Activated CD4-positive, CD25-positive, alpha-beta regulatory T cell treated with anti-CD3 and anti-CD28 coated beads, Interleukin-2, amount 50 U/mL, for 72 hours (primary cell): ENCODE measurements around the gene IFT43.
"Not testable (repeated sequence)": the region's sequence is repeated elsewhere in the genome, so short reads cannot be mapped to it uniquely, and the experiment has no call there.

ENCODE experiments used
- DNase-seq: peaks from one replicate; pipeline ENCODE4 v3.0.0; 2021

IFT43 gene

DNA sequence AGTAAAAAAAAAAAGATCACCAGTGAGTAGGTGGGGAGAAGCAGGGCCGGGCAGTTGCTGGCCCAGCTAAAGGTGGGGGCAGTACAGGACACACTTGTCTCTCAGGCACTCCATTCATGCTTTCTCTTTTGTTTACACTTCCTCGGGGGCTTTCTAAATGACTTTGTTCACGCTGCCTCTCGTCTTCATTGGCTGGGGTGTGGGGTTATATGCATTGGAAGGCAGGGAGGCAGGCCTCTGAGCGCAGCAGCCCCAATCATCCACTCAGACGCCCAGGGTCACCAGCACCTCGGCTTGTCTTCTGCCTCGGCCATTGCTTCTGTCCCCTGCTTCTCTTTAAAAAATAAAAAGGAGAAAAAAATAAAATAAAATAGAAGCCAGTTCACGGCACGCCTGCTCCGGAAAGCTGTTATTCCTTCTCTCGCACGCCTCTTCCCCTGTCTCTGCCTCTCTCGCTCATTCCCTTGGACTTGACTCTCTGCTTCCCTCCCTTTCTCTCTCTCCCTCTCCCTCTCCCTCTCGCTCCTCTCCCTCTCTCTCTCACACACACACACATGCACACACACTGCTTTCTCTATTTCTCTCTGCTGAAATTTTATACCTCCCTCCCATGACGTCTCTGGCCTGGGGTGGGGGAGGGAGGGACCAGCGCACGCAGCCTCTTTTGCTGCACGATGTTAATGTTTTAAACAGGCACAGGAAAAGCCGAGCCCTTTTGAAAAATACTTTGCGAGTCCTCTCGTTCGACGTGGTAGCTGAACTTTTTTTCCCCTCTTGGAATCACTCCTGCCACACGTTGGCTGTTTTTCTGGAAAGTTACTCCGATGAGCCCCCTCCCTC lies 3.9 kb upstream of the IFT43 start, which contains the start of gene TGFB3:
Gene TGFB3 (minus strand): TSS at position 570 of the 840 bp plus-strand sequence. CDS start 1,102 bp downstream, outside the sequence.
- no peak for DNase-seq

DNA sequence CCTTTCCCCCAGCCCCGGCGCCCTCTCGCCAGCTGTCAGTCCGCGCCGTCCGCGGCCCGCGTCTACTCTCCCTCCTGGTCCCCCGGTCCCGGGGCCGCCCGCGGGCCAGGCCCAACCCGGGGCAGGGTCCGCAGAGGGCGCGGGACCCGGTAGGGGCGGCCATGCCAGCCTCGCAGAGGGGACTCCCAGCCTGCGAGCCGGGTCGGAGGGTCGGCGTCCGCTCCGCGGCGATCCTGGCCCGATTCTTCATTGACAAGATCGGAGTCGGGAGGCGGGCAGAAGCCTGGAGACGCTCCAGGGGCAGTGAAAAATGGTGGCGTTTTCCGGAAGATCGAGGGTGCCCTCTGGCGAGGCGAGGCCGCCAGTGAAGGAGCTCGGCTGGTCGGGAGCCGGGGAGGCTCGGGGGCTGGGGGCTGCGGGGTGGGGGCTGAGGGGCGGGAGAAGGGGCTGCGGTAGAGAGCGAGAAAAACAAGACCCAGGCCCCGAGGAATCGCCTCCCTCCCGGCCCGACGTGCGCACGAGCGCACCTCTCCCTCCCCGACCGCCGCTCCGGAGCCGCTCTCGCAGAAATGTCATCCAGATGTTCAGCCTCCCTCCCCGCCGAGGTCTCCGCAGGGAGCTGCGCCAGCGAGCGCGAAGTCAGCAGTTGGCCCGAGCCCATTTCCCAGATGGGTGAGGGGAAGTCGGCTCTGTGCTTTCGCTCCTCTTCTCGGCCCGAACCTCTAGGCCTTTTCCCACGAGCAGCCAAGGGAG lies 3.1 kb upstream of the IFT43 start:
- DNase-seq = peak; percentile 77

DNA sequence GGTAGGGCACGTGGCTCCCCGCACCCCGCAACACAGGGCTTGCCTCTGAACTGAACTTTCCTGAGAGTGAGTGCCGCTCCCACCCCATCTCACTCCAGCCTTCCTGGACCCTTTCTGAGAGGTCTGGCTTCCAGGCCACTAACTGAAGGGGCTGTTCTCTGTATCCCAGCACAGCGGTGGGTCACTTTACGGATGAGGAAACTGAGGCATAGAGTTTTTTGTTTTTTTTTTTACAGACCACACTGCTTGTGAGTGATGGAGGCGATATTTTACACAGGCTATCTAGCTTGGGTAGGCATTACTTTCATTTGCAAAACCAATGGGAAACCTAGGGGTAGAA lies 2.6 kb upstream of the IFT43 start:
- no peak for DNase-seq

DNA sequence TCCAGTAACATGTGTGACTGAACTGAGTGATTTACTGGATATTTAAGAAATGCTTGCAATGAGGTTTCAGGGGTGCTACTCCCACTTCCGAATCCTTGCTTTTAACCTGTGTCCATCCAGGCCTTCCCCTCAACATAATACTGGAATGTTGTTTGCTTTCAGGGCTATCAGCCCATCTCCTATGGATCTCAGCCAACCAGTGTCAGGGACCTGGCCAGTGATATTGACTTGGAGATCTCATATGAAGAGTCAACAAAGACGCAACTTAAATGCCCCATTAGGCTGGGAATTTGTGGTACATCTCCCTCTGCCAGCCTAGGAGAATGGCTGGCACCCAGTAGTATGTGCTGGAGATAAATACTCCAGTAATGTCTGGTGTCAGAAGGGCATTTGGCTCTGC lies 889 bp upstream of the IFT43 start:
- DNase-seq = no peak

DNA sequence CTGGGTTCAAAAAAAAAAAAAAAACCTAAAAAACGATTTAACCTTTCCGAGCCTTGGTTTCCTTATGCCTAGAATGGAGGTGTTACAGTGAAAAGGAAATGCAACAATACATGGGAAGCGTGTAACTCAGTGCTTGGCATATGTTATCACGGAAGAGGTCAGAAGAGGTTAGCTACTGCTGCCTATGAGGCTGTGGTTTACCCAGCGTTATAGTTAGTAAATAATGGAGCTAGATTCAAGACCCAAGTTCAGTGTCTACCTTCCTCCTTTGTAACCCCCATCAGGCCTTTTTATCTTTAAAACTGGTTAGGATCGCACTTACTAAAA lies 839 bp downstream of the IFT43 start:
- no peak for DNase-seq

DNA sequence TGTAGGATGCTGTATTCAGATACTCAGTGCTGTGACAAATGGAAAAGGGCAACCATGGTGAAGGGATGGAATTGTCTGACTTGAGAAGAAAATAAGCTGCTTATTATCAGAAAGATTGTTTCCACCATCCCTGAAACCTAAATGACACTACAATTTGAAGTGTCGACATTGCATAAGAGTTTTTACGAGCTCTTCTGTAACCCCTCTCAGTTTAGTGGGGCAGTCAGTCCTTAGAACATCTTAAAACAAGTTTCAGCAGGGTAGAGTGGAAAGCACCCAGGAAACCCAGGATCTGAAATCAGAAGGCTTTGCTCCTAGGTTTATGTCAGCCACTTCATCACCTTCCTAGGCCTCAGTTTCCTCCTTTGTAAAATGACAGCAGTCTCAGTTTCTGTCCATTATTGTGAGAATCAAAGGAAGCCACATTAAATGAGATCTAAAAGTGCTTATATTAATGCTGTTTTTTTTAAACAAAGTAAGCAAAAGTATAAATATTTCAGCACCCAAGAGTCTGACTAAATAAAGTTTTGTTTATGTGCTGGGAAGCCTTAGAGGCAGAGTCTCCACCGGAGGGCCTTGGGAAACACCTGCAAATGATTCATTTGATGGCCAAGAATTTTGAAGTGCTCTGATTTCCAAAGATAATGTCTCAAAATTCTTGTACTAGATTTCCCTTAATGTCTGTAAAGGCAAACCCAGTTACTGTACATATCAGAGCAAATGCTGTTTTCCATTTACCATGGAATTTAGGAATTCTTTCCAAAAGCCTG lies 1.8 kb downstream of the IFT43 start:
- DNase-seq = no peak

DNA sequence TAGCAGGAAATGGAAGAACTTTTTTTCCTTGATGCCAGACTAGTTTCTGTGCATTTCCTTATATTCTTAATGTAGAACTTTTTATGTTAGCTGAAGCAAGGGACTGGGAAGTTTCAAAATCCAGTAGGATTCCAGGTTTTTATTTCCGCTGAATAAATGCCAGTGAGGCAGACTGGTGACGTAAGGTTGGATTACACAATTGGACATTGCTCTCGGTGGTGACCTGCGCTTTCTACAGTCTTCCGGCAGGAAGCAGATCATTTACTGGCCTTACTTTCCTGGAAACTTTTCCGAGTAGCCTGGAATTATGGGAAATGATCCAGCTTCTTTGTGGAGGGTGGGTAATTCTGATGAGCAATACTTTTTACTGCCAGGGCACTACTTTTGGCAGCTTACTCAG lies 3.6 kb downstream of the IFT43 start:
- DNase-seq = no peak

DNA sequence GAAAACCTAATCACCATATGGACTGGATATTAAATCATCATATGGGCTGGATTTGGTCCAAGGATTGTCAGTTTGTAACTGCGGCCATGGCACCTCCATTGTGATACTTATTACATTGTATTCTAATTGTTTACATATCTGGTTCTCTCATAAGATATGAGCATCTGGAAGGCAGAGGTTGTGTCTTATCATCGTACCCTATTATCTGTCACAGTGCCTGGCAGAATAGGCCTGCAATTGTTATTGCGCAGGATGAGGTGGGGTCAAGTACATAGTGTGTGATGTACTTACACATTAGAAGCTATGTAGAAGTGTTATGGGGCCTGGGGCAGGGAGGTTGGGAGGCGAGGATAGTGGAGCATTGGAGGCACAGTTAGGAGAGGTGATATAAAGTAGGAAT lies 4.7 kb downstream of the IFT43 start:
- DNase-seq = no peak

DNA sequence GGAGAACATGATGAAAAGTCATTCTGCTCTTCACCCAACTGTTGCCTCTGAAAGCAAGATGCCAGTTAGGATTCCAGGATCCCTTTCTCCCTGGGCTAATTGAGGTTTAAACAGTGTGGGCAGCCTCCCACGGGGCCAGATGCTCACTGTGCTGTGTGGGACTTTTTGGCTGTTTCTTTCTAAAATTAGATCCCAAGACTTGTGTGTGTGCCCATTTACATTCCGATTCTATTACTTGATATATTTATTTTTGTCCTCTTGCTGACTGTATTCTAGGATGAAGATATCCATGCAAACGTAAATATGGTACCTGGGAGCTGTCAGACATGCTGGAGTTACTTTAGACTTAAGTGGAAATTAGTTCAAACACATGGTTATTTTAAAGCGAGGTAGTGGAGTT lies 6.2 kb downstream of the IFT43 start:
- DNase-seq = no peak

DNA sequence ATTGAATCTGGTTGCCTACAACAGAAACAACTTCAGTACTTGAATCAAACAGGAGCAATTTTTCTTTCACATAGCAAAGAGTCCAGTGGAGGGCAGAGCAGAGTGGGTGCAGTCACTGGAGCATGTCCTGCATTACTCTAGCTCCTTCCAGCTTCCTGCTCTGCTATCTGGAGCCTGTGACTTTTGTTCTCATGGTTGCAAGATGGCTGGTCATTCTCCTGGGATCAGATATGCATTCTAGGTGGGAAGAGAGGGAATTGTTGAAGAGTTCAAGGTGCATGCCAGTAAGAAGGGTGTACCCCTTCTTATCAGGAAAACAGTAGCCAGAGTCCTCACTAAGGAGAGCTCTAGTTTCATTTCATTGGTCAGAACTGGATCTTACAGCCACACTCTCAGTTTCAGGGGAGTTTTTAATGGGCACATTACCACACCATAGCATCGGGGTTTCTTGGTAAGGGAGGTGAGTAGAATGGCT lies 8.0 kb downstream of the IFT43 start:
- DNase-seq = no peak

DNA sequence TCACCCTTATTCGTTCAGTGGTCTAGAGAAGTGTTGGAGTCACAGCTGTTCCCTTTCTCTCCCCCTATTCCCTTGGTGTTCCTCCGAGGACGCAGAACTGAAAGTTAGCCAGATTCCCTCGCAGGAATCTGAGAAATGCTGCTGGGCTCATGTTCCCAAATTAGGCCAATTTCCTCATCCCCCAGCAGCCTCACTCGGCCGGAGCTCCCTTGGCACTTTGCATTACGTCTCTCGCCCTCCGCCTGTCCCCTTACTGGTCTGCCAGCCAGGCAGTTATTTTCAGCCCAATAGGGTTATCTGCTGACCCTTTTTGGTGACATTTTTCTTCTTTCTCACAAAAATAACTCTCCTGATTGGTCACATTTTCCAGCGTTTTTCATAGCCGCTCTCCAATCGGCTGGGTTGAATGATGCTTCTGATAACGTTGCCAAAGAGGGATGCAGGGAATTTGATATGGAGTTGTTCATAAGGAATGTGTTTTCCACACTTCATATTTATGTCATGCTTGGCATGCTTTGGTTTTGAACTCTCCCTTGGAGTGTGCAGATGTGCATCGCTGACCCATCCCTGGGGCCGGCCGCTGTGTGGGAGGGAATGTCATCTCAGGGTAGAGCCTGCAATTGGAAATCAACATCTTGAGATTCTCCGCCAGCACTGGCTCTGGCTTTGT lies 9.9 kb downstream of the IFT43 start:
- no peak for DNase-seq

DNA sequence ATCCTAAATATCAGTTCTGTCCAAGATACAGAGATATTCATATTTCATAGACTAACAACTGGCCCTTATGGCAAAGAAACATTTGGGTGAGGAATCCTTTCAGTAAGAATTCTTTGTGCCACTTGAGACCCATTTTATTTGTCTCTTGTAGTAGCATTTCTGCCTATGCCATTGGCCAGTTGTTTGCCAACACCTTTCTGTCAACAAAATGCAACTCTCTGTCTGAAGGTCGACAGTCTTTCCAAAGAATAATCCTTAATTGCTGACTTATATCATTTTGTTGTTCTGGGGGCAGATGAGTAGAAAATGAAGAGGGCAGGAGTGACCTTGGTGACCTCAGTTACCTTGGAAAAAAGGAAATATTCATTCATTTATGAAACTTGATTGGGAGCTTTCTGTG lies 10.9 kb downstream of the IFT43 start:
- no peak for DNase-seq

DNA sequence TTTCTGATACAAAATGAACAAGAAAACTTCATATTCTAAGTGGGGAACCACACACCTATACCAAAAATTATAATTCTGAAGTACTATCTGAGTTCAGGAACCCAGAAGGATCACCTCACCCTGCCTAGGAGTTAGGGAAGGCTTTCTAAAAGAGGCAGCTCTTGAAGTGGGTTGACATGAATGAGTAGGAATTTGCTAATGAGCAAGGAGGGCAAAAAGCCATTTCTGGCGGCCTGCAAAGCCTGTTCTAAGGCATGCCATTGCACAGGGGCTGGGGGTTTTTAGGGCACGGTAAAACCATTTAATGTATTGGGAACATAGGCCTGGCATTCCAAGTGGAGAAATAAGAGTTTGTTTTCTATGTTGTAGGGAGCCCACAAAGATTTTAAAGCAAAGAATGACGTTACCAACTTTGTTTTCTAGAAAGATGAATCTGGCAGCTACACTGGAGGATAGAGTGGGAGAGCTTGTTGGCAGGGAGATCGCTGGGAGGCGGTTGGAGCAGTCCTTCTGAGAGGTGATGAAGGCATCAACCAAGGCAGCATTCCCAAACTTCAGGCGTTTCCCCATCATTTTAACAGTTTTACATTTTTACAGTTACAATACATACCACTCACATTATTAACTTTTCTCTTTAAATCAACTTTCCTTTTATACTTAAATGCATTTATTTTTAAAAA lies 14.1 kb downstream of the IFT43 start:
- no peak for DNase-seq

DNA sequence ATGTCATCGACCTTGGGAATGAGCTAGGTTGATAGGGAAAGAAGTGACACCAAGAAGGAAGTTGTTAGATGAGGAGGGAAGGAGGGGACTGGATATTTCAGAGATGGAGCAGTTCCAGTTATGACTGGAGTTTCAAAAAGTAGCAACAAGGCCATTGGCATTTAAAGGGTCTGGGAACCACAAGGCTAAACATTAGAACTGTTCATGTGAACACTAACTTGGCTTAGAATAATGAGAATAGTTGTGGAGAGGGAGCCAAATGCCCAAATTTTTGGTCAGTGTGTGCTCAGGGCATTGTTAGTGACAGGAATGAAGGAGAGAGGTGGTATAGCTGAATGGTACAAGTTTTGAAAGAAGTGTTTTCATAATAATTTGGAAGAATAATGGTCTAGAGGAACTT lies 16.8 kb downstream of the IFT43 start:
- no peak for DNase-seq

DNA sequence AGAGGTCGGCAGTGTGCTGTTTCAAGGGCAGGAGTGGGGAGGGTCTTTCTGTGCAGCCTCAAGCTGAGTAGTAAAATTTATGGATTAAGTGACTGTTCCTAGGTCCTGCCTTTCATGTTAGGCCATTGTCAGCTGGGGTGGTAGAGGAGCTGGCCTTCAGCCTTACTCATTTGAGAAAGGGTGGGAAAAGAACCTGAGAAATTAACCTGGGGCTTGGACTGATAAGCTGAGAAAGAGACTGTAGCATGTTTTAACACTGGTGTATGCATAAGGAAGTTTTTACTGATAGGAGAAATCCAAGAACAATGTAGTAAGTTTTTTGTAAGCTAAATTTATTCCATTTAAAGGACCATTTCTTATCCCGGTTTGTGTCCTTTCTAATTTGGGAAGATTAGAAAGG lies 20.7 kb downstream of the IFT43 start:
- no peak for DNase-seq

DNA sequence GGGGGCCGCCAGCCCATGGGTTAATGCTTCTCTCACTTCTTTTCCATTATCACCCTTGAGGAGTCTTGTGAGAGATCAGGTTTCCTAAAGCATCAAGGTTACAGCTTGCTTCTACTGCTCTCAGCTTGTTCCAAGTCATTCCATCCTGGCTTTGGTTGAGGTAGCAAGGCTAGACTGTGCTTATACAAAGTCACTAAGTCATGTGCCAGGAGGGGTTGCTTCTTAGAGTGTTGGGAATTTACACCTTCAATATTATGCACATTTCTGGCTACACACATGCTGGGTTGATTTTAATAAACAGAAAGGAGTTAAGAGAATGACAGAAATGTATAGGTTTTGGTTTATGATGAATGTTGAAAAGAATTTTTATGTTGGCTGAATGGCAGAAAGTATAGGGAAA lies 21.8 kb downstream of the IFT43 start:
- no peak for DNase-seq

DNA sequence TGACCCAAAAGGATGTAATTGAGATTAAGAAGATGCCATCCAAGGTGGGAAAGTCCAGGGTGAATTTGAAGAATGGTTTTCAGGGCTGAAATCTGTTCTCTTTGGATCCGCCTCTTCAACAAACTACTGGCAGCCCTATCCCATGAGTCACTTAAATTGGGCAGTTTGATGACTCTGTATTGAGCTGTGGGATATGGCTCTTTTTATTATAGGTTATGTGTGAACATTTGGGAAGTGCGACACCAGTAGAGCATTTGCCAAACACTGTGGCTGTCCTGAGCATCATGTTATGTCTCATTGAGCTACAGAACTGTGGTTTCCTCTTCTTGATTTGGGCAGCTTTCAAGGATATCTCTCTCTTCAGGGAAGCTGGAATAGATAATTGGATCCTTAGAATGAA lies 22.3 kb downstream of the IFT43 start:
- no peak for DNase-seq

DNA sequence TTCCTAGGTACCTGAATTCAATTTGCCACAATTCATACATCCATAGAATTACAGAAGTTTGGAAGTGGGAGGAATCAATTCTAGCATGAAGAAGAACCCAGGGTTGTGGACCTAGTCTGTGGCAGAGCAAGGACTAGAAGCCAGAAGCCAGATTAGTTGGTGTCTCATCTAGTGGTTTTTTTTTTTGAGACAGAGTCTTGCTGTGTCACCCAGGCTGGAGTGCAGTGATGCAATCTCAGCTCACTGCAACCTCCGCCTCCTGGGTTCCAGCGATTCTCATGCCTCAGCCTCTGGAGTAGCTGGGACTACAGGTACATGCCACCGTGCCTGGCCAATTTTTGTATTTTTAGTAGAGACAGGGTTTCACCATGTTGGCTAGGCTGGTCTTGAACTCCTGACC lies 24.1 kb downstream of the IFT43 start:
- not testable (repeated sequence) for DNase-seq

DNA sequence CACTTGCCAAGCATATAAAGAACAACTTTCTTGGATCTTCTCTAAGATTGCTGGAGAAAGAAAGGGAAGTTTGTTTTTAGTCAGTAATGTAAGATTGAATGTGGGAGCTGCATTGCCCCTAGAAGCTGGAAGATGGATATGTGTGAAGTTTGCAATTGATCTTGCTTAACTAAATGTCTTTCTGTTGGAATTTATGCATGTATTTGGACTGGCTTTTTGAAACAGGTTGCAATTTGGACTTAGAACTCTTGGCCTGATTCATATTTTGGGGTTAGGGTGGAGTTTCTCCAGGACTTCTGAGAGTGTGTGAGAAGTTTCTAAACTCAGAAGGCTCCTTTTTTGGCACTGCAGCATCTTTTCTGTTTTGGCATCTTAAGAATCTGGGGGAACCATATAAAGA lies 26.4 kb downstream of the IFT43 start:
- DNase-seq = no peak

DNA sequence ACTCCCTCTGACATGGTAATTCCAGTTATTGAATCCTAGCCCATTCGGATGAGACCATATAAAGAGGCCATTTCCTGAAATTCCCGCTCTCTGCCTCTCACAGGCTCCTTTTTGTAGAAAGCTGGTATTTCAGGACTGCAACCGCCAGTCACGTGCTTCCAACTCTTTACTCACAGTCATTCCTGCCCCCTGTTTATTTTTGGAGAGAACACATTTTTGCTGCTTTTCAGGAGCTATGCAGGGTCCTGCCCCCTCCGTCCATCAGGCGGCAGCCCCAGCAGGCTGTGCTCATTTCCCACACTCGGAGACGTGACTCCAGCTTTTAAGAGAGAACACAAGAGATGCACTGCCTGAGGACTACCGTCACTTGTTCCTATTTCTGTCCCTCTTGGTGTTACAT lies 26.8 kb downstream of the IFT43 start:
- no peak for DNase-seq

DNA sequence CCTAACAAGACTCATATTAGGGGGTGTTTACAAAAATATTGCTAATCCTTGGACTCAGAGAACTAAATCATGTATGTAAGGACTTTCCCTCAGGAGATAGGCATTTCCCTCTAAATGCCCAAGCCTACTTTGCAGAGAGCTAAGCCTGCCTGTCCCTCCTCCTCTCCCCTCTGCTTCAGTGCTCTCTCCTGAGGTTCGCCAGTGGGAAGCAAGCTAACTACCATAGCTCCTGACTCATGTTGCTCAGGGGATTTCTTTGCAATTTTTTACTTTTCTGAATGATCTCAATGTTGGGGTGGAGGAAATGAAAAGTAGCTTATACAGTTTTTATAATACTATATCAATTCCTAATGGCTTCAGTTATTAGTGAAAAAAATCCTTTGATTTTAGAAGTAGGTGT lies 29.6 kb downstream of the IFT43 start:
- no peak for DNase-seq

DNA sequence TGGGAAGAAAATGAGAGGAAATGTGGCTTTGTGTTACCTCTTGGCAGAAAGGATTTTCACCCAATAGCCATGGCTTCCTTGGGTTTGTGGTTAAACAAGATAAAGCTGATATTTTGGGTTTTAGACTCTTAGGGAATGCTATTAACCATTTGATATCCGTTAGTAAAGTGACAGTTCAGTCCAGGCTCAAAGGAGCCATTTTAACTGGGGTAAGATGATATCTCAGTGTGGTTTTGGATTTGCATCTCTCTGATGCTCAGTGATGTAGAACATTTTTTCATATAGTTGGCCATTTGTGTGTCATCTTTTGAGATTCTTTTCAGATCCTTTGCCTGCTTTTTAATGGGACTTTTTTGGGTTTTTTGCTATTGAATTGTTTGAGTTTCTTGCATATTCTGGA lies 30.1 kb downstream of the IFT43 start:
- DNase-seq = no peak

DNA sequence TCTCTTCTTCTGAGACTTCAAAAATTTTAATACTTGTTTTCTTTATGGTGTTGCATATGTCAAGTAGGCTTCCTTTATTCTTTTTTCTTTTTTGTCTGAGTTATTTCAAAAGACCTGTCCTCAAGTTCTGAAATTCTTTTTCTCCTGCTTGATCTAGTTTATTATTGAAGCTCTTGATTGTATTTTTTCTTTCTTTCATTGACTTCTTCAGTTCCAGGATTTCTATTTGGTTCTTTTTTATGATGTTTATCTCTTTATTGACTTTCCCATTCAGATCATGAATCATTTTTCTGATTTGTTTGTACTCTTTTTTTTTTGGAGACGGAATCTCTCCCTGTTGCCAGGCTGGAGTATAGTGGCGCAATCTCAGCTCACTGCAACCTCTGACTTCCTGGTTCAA lies 34.1 kb downstream of the IFT43 start:
- DNase-seq = no peak
